ENCODE measurements around the gene GABRG3.
"Not testable (repeated sequence)": the region's sequence is repeated elsewhere in the genome, so short reads cannot be mapped to it uniquely, and the experiment has no call there.

GABRG3 gene

DNA sequence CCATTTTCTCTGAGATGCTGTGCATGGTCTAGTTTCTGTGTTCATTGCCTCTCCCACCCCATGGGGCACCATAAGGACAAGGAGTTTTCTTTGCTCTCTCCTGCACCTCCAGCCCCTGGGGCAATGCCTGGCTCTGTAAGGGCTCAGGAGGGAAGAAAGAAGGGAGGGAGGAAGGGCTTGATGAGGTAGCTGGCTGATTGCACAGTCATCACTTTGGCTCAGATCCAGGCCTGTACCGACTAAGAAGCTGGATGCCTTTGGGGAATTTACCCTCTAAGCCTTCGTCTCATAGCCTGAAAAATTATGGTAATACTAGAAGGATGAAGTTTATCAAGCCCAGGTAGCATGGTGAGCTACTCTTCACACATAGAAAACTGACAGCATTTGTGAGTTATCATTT, 382.9 kb downstream of the GABRG3 start:
- DNase-seq, result no peak

DNA sequence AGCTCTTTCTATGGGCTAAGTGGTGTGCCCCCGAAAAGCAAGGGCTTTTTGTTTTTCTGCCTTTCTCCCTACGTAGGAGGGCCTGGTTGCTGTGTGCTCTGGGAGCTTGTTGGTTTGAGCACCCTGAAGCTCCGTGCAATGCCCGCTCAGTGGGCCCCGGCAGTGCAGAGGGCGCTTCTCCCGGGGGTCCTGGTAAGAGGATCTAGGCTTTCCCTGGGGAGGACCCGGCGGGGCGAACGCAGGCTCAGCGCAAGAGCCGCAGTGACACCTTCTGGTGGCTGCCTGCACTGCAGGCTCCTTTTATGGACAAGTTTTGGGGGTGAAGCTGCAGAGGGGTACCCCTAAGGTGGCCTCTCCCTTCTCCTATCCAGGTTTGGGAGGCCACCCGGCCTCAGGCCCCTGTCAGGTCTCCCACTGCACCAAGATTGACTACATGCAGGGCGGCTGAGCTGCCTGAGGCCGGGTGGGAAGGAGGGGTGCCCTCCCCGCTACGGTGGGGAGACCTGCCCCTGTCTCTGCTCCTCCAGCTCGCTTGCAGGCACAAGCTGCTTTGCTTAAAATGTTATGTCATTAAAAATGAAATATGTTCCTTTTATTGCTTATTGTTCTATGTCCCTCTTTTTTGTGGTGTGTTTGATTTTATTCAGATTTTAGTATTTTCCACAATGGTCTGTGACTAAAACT, 387.9 kb downstream of the GABRG3 start:
- DNase-seq, result no peak

DNA sequence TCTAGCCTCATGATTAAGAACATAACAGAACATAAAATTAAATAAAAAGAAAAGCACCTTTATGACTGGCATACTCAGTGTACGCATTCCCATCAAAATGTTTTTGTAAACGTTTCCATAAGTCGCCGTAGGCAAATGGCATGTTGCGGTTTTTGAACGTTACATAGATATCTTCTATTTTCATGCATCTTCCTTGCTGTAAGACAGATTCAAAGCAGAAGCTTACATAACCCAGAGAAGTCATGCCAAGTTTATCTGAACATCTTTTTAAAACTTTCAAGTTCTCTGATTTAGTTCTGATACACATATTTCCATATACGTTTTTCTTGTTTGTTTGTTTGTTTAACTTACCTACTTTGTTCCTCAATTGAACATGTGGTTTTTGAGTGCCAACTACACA, 388.6 kb downstream of the GABRG3 start:
- no peak for DNase-seq

DNA sequence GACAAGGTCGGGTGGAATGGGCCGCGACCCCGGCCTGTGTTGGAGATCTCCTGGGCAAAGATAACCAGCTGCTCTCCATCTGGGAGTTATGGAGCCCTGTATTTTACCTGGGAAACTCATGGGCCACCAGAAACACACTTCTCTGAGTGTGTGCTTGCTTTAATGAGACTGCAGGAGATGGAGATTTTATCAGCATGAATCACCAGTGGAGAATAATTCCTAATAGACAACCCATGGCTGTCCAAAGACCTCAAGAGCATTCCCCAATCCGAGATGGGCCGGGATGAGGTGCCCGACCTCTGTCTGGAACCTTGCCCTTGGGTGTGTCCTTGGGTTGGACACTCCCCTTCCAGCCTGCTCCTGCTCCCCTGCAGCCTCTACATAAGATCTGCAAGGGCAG, 389.3 kb downstream of the GABRG3 start:
- no peak for DNase-seq

DNA sequence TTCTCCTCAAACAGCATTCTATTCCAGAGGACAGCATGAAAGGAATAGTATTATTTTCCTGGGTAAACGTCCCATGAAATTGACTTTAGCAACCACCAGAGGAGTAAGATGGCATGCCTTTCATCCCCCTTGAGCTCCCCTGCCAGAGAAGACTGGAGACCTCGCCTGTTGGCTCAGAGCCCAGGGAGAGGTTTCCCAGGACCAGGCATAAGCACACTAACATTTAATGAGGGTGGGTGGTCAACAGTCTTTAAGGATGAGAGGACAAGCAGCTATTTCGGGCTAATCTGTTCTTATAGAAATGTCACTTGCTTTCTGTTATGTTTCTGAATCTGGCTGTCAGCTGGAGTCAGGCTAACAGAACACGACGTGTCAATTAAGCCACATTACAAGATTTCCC, 390.5 kb downstream of the GABRG3 start:
- DNase-seq, result no peak

DNA sequence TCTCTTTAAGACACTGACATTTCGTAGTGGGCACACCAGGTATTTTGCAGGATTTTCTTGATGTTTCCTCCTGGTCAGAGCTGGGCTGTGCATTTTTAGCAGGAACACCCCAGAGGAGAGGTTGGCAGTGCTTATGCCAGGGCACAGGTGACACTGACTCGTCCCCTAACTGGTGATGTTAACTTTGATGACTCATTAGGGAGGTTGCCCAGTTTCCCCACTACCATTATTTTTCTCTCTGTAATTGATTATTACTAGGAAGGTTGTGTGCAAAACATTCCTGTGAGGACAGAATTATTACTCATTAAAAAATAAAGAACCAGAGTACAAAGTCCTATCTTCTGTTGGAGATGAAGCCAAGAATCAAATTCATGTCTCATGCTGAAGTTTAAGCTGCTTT, 394.5 kb downstream of the GABRG3 start:
- no peak for DNase-seq

DNA sequence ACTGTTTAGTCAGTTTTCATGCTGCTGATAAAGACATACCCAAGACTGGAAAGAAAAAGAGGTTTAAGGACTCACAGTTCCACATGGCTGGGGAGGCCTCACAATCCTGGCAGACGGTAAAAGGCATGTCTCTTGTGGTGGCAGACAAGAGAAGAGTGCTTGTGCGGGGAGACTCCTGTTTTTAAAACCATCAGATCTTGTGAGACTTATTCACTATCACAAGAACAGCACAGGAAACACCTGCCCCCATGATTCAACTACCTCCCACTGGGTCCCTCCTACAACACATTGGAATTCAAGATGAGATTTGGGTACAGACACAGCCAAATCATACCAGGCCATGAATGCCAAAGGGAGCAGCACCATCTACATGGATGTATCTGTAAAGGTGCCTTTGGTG, 406.4 kb downstream of the GABRG3 start:
- DNase-seq, result not testable (repeated sequence)

DNA sequence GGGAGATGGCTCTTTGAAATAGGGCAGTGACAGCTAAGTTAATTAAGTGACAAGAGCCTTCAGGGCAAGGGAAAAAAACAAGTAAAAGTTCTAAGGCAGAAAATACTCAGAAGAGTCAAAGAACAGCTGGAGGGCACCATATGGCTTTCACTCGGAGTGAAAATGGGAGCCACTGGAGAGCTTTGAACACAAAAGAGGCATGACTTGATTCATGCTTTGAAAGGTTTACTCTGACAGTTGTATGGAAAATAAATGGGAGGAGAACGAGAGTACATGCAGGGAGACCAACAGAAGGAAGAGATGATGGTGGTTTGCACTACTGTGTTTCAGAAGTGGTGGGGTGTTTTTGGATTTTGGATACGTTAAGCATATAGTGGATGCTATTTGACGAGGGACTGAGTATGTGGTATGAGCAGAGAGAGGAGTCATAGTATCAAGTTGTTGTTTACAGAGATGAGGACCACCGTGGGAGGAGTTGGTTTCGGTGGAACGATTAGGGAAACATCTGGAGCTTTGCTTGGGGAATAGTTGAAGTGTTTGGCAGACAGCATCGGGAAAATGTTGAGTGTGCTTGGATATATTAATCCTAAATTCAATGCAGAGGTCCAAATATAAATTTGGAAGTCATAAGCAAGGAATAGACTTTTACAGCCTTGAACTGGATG, 411.5 kb downstream of the GABRG3 start:
- no peak for DNase-seq

DNA sequence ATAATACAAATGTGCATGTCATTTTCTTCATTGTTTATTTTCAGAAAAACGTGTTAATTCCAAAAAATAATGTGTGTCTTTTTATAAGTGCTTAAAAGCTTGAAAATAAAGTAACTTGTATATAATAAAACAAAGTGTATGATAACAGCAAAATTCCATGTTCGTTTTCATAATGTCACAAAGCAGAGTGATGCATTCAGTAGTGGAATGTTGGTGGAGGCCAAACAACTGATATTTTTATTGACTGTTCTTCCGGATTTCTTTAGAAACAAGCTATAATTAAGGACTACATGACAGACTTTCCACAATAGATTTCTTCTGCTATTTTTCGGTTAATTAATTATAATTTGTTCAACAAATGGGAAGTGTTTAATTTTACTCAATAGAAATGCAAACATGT, 412.7 kb downstream of the GABRG3 start:
- DNase-seq, result no peak

DNA sequence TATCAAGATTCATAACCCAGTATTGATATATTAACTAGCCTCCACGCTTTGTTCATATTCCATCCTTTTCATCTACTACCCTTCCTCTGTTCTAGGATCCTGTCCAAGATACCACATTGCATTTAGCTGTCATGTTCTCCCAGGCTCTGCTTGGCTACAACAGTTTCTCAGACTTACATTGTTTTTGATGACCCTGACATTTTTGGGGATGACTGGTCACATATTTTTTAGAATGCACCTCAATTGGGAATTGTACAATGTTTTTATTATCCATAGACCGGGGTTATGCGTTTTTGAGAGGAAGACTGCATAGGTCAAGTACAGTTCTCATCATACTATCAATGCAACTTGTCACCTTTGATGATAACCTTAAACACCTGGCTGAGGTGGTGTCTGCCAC, 421.2 kb downstream of the GABRG3 start:
- DNase-seq, result no peak

DNA sequence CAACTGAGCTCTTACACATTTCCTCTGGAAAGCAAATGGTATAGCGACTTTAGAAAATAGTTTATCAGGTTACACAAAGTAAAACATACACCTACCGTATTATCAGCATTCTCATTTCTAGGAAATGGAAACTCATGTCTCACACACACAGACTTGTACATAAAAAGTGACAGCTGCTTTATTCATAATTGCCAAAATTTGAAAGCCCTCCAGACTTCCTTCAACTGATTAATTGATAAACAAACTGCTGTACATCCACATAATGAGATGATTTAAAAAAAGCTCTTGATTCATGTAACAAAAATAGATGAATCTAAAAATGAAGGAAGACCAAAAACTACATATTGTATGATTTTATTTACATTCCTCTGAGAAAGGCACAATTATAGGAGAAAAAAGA, 425.5 kb downstream of the GABRG3 start:
- no peak for DNase-seq

DNA sequence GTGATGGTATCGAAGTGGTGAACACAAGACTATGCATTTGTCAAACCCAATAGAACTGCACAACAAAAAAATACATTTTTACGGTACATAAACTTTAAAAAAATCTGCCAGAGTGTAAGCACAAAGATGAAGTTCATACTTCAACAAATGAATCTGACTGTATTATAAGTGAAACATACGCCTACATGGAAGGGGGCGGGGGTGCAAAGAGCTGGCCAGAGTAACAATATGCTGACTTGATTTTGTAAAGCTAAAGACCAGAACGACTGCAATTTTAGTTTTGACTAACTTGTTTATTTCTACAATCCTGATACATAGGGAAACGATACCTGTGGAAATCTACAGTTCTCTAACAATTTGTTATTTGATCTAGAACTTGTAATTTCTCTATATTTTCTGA, 426.0 kb downstream of the GABRG3 start:
- DNase-seq, result no peak

DNA sequence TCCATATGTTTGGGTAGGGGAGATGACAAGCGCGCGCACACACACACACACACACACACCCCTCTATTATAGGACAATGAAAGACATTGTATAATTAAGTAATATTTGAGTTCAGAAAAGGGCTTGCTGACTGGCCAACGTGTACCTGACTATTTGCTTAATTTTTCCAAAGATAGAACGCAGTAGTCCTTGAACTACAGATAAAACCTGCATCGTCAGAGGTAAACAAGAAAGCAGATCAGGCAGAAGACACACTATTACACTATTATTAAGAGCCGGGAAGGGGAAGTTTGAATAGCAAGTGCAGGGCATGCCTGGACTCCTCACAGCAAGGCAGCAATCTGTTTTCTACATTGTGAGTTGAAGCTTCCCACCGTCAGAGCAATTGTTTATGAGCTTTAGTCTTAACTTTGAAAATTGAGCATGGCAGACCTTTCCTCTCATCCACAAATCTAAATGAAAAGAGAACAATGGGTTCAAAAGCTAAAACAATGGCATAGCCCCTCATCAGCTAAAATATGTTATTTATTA, 427.7 kb downstream of the GABRG3 start:
- DNase-seq, result no peak

DNA sequence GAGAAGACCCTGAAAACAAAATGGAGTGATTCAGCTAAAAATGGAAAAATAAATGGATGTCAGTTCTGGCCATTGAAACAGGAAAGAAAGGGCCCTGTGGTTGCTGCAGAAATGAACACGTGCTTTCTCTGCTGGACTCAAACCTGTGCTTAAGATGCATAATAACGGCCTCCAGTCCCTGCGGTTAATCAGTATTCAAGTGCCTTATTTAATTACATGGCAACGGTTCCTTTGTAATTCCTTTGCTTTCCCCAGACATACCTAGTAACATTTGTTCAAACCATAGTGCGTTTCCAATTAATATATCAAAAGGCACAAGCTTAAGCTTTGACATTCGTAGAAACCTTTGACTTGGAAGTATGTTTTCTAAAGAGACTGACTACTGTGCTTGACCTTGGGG, 428.3 kb downstream of the GABRG3 start:
- no peak for DNase-seq

DNA sequence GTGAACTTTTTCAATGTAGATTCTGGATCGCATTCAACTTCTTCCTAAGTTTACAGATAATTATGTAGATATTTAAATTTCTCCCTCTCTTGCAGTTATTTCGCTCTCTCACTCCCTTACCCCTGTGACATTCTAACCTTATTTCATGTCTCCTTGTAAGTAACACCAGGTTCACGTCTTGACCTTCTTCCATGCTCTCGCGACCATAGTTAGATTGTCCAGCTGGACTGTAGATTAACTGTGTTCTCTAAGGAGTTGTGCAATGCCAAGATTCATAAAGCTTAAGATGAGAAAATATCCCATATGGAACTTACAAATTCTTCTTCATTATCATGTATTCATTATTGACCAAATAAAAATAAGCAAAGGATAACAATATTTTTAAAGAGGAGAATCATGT, 430.5 kb downstream of the GABRG3 start:
- DNase-seq, result no peak

DNA sequence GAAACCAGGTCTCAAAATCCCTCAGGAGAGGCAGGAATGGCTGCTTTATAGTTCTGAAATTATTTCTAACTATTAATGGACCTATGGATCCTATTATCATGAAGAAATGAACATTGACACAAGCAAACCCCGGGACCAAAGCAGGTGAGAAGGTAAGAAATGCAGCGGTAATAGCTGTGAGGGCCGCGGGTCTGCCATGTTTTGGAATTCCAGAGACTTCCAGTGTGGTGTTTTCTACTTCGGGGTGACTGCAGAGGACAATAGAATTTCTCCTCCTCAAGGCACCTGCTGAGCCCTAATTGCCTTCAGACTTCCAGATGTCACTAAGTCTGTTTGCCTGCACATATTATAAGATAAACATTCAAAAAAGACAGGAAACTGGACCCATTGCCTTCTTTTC, 437.4 kb downstream of the GABRG3 start:
- no peak for DNase-seq

DNA sequence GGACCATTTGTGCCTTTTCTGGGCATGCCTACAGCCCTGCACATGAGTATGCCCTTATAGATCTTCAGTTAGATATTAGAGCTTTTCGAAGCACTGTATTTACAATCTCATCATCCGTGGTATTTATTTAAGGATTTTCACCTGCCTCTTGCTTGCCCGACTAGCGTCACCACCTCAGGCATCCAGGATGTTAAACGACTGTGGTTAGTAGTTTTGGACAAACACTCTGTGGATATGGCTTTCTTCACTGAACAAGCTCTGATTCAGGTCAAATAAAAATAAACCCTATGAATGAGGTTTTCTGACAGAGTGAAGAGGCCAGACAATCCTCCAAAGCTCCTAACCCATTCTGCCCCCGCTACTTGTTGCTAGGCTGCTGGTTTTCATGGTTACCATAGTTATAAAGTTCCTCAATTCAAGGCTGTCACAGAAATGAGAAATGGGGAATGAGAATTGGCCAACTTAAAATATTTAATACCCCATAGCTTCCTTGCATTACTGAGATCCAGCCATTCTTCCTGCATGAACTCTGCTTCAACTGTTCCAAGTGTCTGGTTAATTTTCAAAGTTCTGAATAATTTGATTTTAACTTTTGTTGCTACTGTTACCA, 440.1 kb downstream of the GABRG3 start:
- no peak for DNase-seq

DNA sequence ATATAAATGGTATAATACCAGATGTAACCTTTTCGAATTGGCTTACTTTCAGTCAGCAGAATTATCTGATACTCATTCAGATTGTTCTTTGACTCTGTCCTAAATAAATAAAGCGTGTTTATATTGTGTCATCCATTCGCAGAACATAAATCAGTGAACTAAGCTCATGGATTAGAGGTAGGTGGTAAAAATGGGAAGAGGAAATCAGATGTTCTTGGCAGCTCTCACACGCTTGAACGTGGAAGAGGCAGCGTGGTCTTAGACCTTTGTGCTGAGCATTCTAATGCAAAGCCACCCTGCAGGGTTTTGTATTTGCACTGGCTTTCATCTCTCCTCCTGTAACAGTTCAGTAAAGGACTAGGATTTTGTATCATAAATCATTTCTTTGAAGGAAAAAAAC, 441.4 kb downstream of the GABRG3 start:
- no peak for DNase-seq

DNA sequence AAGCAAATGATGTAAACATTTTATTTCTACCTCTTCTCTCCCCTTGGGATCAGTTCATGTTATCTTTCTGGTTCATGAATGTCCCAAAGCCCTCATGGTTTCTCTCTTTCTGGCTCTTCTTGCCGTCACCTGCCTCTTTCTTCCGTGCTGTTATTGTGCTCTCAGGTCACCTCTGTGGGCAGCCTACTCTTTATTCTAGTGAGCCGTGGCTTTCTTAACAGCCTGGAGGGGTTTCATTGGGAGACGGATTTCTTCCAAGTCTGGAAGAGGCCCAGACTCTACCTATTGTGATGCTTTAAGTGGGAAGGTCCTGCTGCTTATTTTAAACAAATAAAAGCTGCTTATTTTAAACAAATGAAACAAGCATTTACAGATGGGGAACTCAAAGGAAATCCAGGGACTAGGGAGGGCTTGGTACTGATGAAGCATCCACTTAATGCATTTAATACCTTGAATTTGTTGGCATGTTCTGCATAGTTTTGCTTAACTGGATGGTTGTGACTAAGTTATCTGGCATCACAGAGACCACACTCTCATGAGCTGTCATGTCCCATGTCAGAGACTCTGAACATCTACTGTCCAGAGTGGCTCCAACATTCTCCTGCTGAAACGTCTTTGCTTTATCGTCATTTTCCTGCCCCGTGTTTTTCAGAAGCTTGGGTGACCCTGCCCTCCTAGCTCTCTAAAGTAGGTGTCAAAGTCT, 443.3 kb downstream of the GABRG3 start:
- no peak for DNase-seq

DNA sequence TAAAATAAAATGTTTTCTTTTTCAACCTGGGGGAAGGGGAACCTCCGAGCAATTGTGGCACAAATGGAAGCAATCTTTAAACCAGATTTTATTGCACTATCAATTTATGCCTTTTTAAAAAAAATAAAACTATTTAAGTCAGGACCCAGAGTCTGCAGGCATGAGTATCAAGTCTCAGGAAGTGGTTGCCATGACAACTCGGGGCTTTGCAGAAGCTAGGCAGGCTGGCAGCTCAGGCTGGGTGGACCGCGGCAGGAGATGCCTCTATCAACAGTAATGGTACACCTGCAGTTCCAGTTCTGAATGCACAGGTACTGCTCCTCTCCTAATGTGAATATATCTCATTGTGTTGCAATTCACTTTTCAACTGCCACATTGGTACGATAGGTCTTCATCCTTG, 447.7 kb downstream of the GABRG3 start:
- DNase-seq, result no peak

DNA sequence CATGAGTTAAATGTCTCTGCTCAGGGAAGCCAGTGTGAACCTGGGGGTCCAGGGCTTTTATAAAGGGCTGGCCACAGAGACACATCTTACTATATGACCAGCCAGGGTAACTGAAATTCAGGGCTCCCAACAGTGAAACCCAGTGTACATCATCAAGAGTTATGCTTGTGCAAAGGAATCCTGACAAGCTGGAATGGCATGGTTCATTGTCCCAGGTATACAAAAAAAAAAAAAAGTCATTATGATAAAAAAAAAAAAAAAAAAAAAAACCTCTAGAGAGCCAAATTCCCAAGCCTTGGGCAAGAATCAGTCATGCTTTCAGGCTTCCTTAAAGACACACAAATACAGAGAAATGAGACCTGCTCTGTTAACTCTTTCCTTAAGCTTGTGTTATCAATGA, 452.0 kb downstream of the GABRG3 start:
- no peak for DNase-seq

DNA sequence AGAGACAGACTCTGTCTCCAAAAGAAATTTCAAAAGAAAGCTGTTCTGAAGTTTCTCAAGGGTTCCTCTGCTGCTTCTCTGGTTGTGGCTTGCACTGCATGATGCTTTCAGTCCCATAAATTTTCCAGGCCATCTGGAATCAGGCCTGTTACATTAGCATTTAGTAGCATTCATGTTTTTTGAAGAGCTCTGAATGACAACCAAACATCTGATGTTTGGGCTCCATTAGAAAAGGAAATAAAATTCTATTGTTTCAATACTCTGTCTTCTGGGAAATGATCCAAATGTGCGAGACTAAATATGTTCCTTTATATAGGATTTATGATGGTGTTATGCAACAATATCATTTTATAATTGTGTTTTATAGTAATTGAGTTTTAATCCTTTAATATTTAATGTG, 455.8 kb downstream of the GABRG3 start:
- DNase-seq, result no peak

DNA sequence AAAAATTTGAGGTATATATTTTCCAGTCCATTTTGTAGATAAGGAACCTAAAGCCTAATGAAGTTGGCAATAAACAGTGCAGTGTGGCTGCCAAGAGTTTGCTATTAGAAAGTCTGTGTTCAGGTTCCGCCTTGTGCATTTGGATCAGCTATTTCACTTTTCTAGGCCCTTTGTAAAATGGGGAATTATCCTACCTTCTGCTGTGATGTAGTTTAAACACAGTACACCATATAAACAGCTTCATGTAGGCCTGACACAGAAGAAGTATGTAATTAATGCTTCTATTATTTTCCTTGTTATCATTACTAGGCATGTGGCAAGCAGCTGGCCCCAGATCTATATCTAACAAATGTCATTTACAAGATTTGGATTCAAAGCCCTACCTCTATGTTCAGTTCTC, 456.3 kb downstream of the GABRG3 start:
- no peak for DNase-seq

DNA sequence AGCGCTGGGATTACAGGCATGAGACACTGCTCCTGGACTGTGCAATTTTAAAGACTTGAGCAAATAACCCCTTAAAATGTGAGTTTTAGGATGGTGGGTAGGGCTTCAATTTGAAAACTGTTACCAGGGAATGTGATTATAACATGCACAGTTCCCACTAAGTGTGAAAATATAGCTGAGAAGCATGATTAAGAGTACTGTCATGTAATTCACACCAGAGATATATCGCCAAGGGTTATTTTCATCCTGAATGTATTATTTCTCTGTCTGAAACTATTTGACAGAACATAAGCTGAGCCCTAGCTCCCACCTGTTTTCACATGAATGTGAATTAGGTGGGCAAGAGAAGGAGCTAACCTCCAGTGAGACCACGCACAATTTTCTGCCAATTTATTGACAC, 457.2 kb downstream of the GABRG3 start:
- DNase-seq, result no peak
